GM23248 (cell line): Measurements from ENCODE around the gene WDR38.

Experiments used
- EZH2 ChIP-seq: fragments of 200-600 bp; sonication (generic); IDR thresholded peaks from 2 replicates; pipeline ENCODE4 v1.6.1; 2018; ENCODE audit warnings: antibody characterized with exemption, mild to moderate bottlenecking; ENCODE audit not compliant: insufficient read depth, poor library complexity, severe bottlenecking
- EZH2phosphoT487 ChIP-seq: fragments of 200-600 bp; sonication (generic); IDR thresholded peaks from 2 replicates; pipeline ENCODE4 v1.6.1; 2018; ENCODE audit warnings: antibody characterized with exemption, moderate library complexity, mild to moderate bottlenecking, low read depth; ENCODE audit not compliant: insufficient read depth

DNA sequence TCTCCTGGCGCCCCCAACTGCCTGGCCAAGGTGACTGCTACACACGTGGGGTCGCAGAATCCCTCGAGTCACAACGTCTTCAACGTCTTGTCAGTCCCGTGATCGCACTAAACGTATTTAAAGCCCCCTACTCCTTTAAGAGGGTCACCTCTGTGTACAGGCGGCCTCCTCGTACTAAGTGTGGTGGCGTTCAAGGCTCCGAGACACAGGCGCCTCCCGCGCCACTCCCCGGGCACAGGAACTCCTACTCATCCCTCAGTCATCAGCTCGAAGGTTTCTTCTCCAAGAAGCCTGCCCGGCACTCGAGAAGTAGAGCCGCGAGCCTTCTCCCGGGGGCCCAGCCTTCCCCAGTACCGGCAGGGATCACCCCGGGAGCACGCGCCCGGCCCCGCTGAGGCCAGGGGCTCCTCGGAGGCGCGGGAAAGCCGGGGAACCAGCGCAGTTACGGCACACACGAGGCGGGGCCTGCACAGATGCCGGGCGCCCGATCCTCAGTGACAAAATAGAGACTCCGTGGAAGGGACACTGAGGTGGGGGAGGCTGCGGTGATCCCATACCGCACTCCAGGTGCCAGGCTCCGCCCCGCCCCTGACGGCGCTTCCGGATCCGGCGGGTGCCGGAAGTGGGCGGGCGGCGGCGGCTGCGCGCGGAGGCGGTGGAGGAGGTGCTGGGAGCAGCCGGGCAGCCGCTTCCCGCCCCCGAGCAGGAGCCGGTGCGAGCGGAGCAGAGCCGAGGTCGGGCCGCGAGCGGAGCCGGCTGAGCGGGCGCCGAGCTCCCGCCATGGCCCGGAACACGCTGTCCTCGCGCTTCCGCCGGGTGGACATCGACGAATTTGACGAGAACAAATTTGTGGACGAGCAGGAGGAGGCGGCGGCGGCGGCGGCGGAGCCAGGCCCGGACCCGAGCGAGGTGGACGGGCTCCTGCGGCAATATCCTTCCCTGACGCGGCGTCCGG is 15.5 kb downstream of the WDR38 start:
- no peak for TF ChIP-seq EZH2phosphoT487
- no peak for TF ChIP-seq EZH2
